B cell (primary cell): ENCODE data around the gene IFNG-AS1.

Experiments
- EZH2 ChIP-seq: IDR thresholded peaks from 2 replicates; pipeline ENCODE4 v1.6.1; 2012; ENCODE audit warnings: borderline replicate concordance, low read depth, mild to moderate bottlenecking, moderate library complexity, low read length; ENCODE audit not compliant: insufficient read depth, poor library complexity, severe bottlenecking
- TF ChIP-seq, protein P1 (sequence below): fragments of 200-600 bp; IDR thresholded peaks from one replicate; pipeline ENCODE4 v1.8.0; 2022; ENCODE audit warnings: antibody characterized with exemption, mild to moderate bottlenecking

DNA sequence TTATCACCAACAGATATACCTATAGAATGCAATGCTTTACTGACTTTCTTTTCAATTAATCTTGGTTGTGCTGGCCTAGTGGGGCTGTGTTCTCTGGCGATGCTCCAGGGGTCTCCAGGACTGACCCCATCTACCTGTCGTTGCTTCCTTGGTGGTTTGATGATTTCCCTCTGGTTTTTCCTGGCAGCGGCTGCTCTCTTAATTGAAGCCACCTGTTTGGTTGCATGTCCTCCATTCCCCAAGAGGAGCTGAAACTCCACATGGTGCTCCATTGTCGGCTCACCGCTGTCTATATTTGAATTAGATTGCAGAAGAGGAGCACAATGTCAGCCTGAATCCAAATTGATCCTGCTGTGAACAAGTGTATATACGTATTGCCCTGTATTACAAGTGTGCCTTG is 7.1 kb upstream of the IFNG-AS1 start:
- TF ChIP-seq, protein P1, sequence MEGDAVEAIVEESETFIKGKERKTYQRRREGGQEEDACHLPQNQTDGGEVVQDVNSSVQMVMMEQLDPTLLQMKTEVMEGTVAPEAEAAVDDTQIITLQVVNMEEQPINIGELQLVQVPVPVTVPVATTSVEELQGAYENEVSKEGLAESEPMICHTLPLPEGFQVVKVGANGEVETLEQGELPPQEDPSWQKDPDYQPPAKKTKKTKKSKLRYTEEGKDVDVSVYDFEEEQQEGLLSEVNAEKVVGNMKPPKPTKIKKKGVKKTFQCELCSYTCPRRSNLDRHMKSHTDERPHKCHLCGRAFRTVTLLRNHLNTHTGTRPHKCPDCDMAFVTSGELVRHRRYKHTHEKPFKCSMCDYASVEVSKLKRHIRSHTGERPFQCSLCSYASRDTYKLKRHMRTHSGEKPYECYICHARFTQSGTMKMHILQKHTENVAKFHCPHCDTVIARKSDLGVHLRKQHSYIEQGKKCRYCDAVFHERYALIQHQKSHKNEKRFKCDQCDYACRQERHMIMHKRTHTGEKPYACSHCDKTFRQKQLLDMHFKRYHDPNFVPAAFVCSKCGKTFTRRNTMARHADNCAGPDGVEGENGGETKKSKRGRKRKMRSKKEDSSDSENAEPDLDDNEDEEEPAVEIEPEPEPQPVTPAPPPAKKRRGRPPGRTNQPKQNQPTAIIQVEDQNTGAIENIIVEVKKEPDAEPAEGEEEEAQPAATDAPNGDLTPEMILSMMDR, result no peak
- no peak for TF ChIP-seq EZH2
